RWPE1 (cell line): ENCODE data around the gene C7orf25.
A peak's percentile ranks its signal among the peaks of the same experiment; 100 is the strongest.

ENCODE experiments used
- CTCF ChIA-PET: fragments of 350-600 bp; sonication (Branson Sonifier 250); formaldehyde crosslinking; extraction: SDS; loops from one replicate; lab custom pipeline; 2021; lab: Yijun Ruan, JAX
- POLR2A ChIA-PET: fragments of 400-600 bp; formaldehyde crosslinking; extraction: SDS; loops from one replicate; lab custom pipeline; 2020; ENCODE audit warnings: antibody characterized with exemption; ENCODE audit not compliant: low non-redundant PET; lab: Yijun Ruan, JAX
- DNase-seq: peaks from one replicate; pipeline ENCODE4 v3.0.0; 2012; ENCODE audit warnings: low spot score
- H3K27ac ChIP-seq: fragments of 450-650 bp; 2 replicates; pipeline ENCODE4 v1.5.1; 2017
- CTCF ChIP-seq: fragments of 450-650 bp; conservative IDR thresholded peaks from 2 replicates; pipeline ENCODE4 v1.5.1; 2017; ENCODE audit warnings: low read depth, mild to moderate bottlenecking

Gene C7orf25

GRCh38 chr7:42931447-42931833 lies 19.6 kb upstream of the C7orf25 start:
- H3K27ac ChIP-seq = peak overlapping the region; percentile 77
- POLR2A ChIA-PET = no interaction called here
- DNase-seq = no peak
- CTCF ChIA-PET = interaction anchor here (0.6 to 1.4 kb wide), 4 partner anchors 10 to 651 kb away, joined by 3 to 4 read pairs (median 3); partner anchors contain the start of gene STK17A
- TF ChIP-seq CTCF = no peak

- H3K27ac ChIP-seq = no peak overlapping the region
- ChIA-PET CTCF (interaction anchor here (0.6 to 0.9 kb wide), 2 partner anchors 12 to 652 kb away, joined by 3 read pairs; partner anchors contain the start of gene STK17A), POLR2A (no interaction called here)
- no peak for TF ChIP-seq CTCF
- DNase-seq = no peak
Observed at GRCh38 chr7:42930889-42931288, 19.0 kb upstream of the C7orf25 start.

GRCh38 chr7:42929449-42929848 lies 17.6 kb upstream of the C7orf25 start:
- TF ChIP-seq CTCF = no peak
- ChIA-PET POLR2A (no interaction called here), CTCF (interaction anchor here (0.7 to 1.3 kb wide), 2 partner anchors 12 to 34 kb away, joined by 3 to 6 read pairs; no protein-coding TSS in a partner anchor)
- no peak overlapping the region for H3K27ac ChIP-seq
- DNase-seq = no peak

- CTCF ChIA-PET = interaction anchor here (0.7 kb wide), 1 partner anchor 35 kb away, joined by 3 read pairs; no protein-coding TSS in a partner anchor
- H3K27ac ChIP-seq = no peak overlapping the region
Observed at GRCh38 chr7:42928754-42929153, 16.9 kb upstream of the C7orf25 start.

GRCh38 chr7:42926204-42926603 lies 14.3 kb upstream of the C7orf25 start:
- CTCF ChIA-PET = interaction anchor here (0.6 kb wide), 2 partner anchors 326 to 1000 kb away, joined by 3 read pairs; no protein-coding TSS in a partner anchor
- TF ChIP-seq CTCF = no peak
- POLR2A ChIA-PET = no interaction called here
- no peak for DNase-seq
- no peak overlapping the region for H3K27ac ChIP-seq

More at GRCh38 chr7:42928754-42929153, 16.9 kb upstream of the C7orf25 start:
- no peak for TF ChIP-seq CTCF
- POLR2A ChIA-PET = no interaction called here
- no peak for DNase-seq

- no peak for DNase-seq
- POLR2A ChIA-PET = no interaction called here
- no peak for TF ChIP-seq CTCF
- no peak overlapping the region for H3K27ac ChIP-seq
- CTCF ChIA-PET = no interaction called here
Observed at GRCh38 chr7:42925630-42926029, 13.8 kb upstream of the C7orf25 start.
